CD4-positive, alpha-beta memory T cell (primary cell): ENCODE results near the gene RALGPS2. TPM values are rescaled to one million over a fixed set of nuclear protein-coding genes. Genes with fewer than 3 reads are reported as not detected.

Experiments
- CTCF ChIA-PET: fragments of 350-600 bp; sonication (Branson Sonifier 250); formaldehyde crosslinking; loops from one replicate; lab custom pipeline; 2021; ENCODE audit warnings: inconsistent platforms; ENCODE audit not compliant: partially characterized antibody; lab: Charles Lee
- POLR2A ChIA-PET: fragments of 350-600 bp; sonication (Branson Sonifier 250); formaldehyde crosslinking; loops from one replicate; lab custom pipeline; 2021; ENCODE audit not compliant: partially characterized antibody; lab: Charles Lee
- DNase-seq, 5 donors: peaks; one replicate each; pipeline versions ENCODE4 v3.0.0 to v3.0.0-alpha.2; 2020 to 2022; ENCODE audit warnings: mixed read lengths in 1 of 5
- H3K27ac ChIP-seq: one replicate; pipeline ENCODE4 v1.7.0; 2013; ENCODE audit warnings: low read depth, low read length
- H3K27me3 ChIP-seq: 2 replicates; pipeline ENCODE4 v1.7.0; 2013; ENCODE audit warnings: mild to moderate bottlenecking, low read length, moderate library complexity; ENCODE audit not compliant: insufficient read depth
- H3K36me3 ChIP-seq: 2 replicates; pipeline ENCODE4 v1.7.0; 2013; ENCODE audit warnings: mild to moderate bottlenecking, low read length, moderate library complexity; ENCODE audit not compliant: insufficient read depth
- H3K4me1 ChIP-seq: 2 replicates; pipeline ENCODE4 v1.7.0; 2013; ENCODE audit warnings: mild to moderate bottlenecking, low read length, moderate library complexity; ENCODE audit not compliant: insufficient read depth
- H3K4me3 ChIP-seq, 2 donors: one replicate each; pipeline ENCODE4 v1.7.0; 2013; ENCODE audit warnings: low read length in 2 of 2, mild to moderate bottlenecking in 1 of 2
- H3K9me3 ChIP-seq, 2 donors: one replicate each; pipeline ENCODE4 v1.7.0; 2013; ENCODE audit warnings: low read length in 2 of 2, control low read depth in 1 of 2; ENCODE audit not compliant: control insufficient read depth in 1 of 2
- H3K27ac Mint-ChIP-seq, 7 donors: one replicate each; pipeline ENCODE4 v1.8.0; 2020 to 2021; ENCODE audit warnings: mixed read lengths in 7 of 7, mild to moderate bottlenecking in 6 of 7, inconsistent platforms in 3 of 7, moderate library complexity in 3 of 7
- H3K27me3 Mint-ChIP-seq, 2 donors: one replicate each; pipeline ENCODE4 v1.8.0; 2020 to 2021; ENCODE audit warnings: mixed read lengths in 2 of 2
- H3K36me3 Mint-ChIP-seq, 2 donors: one replicate each; pipeline ENCODE4 v1.8.0; 2020 to 2021; ENCODE audit warnings: mixed read lengths in 2 of 2, inconsistent platforms in 1 of 2, mild to moderate bottlenecking in 1 of 2
- H3K4me1 Mint-ChIP-seq, 4 donors: one replicate each; pipeline ENCODE4 v1.8.0; 2020 to 2021; ENCODE audit warnings: mixed read lengths in 4 of 4, mild to moderate bottlenecking in 1 of 4
- H3K4me3 Mint-ChIP-seq, 8 donors: one replicate each; pipeline ENCODE4 v1.8.0; 2020 to 2021; ENCODE audit warnings: mixed read lengths in 8 of 8, mild to moderate bottlenecking in 7 of 8, moderate library complexity in 6 of 8, inconsistent platforms in 3 of 8
- H3K9me3 Mint-ChIP-seq, 8 donors: one replicate each; pipeline ENCODE4 v1.8.0; 2020 to 2021; ENCODE audit warnings: mixed read lengths in 8 of 8, mild to moderate bottlenecking in 5 of 8, inconsistent platforms in 3 of 8, moderate library complexity in 1 of 8
- intact Hi-C: fragments of 100-400 bp; cut with micrococcal nuclease; formaldehyde crosslinking; loops from one replicate; pipeline ENCODE4 v1.15.1; 2023
- polyA plus RNA-seq, 2 donors: library from polyadenylated mRNA; unstranded; fragments of 300-500 nt; fragmentation: Illumina TruSeq; gene quantifications; one replicate each; pipeline ENCODE4 v1.2.3, GENCODE V29; 2021
- total RNA-seq, 2 experiments: library from RNA; stranded (reverse); gene quantifications; one replicate each; pipeline ENCODE4 v1.2.3, GENCODE V29; 2021

RALGPS2 gene
- total and polyA plus RNA-seq, 4 experiments from 2014 or later = 1.6 to 15.0 (median 7.8) TPM

DNA sequence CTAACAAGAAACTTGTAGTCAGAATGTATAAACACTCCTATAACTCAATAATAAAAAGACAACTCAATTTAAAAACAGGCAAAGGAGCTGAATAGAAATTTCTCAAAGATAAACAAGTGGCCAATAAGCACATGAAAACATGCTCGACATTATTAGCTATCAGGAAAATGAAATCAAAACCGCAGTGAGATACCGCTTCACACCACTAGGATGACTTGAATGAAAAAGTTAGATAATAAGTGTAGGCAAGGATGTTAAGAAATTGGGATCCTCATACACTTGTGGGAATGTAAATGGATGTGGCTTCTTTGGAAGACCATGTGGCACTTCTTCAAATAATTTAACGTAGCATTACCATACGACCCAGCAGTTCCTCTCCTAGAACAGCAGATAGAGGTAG is 8.9 kb downstream of the RALGPS2 start:
- no peaks in the 10 kb centered on the region for H3K9me3 ChIP-seq
- ChIA-PET CTCF (no interaction called here), POLR2A (no interaction called here)
- no peaks in the 10 kb centered on the region for H3K4me1 ChIP-seq
- no peak for DNase-seq
- H3K27ac Mint-ChIP-seq = no peak overlapping the region
- H3K4me1 Mint-ChIP-seq = peaks cover 0 to 3% (median 3%) of the 10 kb centered on the region in 4 donors
- peaks cover 3% of the 10 kb centered on the region in 2 donors for H3K27me3 Mint-ChIP-seq
- no peak overlapping the region for H3K4me3 ChIP-seq
- peaks cover 0 to 8% (median 3%) of the 10 kb centered on the region in 8 donors for H3K9me3 Mint-ChIP-seq
- H3K36me3 ChIP-seq = no peaks in the 10 kb centered on the region
- peaks cover 3 to 10% of the 10 kb centered on the region in 2 donors for H3K36me3 Mint-ChIP-seq
- H3K27ac ChIP-seq = no peak overlapping the region
- H3K27me3 ChIP-seq = no peaks in the 10 kb centered on the region
- H3K4me3 Mint-ChIP-seq = no peak overlapping the region
- intact Hi-C loops = no loop called here

DNA sequence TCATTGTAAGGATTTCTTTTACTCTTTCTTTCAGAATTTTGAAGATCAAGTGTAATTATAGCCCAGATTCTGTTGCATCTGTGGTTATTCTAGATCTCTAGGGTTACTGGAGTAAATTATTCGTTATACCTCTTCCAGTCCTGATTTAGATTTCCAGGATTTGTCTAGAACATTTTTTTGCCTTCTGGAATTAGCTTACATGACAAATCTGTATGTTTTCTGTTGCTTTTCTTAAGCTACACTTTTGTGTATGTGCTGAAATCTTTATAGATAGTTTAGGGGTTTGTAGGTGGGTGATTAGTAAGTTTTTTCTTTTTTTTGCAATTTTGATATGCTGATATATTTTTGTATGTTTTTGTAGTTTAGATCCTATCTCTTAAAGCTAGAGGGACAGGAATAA is 13.7 kb downstream of the RALGPS2 start:
- no peak overlapping the region for H3K27ac Mint-ChIP-seq
- H3K4me1 ChIP-seq = no peaks in the 10 kb centered on the region
- intact Hi-C loops = no loop called here
- peaks cover 0 to 2% (median under 1%) of the 10 kb centered on the region in 4 donors for H3K4me1 Mint-ChIP-seq
- peaks cover 9 to 24% of the 10 kb centered on the region in 2 donors for H3K36me3 Mint-ChIP-seq
- no peak for DNase-seq
- ChIA-PET POLR2A (no interaction called here), CTCF (interaction anchor here (1.0 kb wide), 1 partner anchor 12 kb away, joined by 4 read pairs; no protein-coding TSS in a partner anchor)
- no peaks in the 10 kb centered on the region for H3K27me3 ChIP-seq
- H3K27me3 Mint-ChIP-seq = peaks cover 1 to 5% of the 10 kb centered on the region in 2 donors
- H3K27ac ChIP-seq = no peak overlapping the region
- peaks cover 0 to 8% (median 4%) of the 10 kb centered on the region in 8 donors for H3K9me3 Mint-ChIP-seq
- no peaks in the 10 kb centered on the region for H3K36me3 ChIP-seq
- no peak overlapping the region for H3K4me3 ChIP-seq
- no peak overlapping the region for H3K4me3 Mint-ChIP-seq
- no peaks in the 10 kb centered on the region for H3K9me3 ChIP-seq

DNA sequence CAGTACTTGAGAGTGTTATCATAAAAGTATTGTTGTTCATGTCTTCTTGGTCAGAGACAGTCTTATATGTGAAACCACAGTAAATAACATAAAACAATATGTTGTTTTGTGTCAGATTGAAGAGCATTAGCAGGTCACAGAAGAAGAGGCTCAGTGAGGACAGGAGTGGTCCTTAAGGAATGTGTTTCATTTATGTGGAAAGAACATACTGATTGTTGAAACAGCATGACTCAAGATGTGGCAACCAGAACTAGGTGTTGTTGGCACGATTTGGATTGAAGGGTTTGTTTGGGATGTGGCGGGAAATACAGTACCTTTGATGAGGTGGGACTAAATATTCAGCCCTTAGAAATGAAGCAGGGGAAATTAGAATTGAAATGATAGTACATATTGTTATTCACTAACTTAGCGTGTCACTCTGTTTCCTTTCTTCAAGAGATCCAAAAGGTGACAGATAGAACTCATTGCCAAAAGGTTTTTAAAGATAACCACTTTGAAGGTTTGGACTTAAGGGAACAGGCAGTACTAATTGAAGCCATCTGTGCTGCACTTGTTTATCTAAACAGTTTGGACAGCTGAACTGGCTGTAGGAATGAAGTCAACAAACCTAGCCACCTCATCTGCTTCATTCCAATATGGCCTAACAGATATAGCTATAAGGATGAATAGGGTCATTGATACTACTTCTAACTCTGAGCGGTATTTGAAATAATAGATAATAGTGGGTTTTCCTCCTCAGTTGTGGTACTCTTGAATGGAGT is 14.4 kb downstream of the RALGPS2 start:
- Histone ChIP-seq H3K9me3 (no peaks in the 10 kb centered on the region), H3K36me3 (no peaks in the 10 kb centered on the region), H3K27ac (no peak overlapping the region), H3K4me3 (no peak overlapping the region), H3K27me3 (no peaks in the 10 kb centered on the region), H3K4me1 (no peaks in the 10 kb centered on the region)
- ChIA-PET CTCF (no interaction called here), POLR2A (no interaction called here)
- Mint-ChIP-seq H3K9me3 (peaks cover 0 to 8% (median 4%) of the 10 kb centered on the region in 8 donors), H3K4me1 (peaks cover 0 to 2% (median under 1%) of the 10 kb centered on the region in 4 donors), H3K4me3 (no peak overlapping the region), H3K27ac (no peak overlapping the region), H3K27me3 (peaks cover 1 to 3% of the 10 kb centered on the region in 2 donors), H3K36me3 (peaks cover 9 to 24% of the 10 kb centered on the region in 2 donors)
- no peak for DNase-seq
- intact Hi-C loops = no loop called here

DNA sequence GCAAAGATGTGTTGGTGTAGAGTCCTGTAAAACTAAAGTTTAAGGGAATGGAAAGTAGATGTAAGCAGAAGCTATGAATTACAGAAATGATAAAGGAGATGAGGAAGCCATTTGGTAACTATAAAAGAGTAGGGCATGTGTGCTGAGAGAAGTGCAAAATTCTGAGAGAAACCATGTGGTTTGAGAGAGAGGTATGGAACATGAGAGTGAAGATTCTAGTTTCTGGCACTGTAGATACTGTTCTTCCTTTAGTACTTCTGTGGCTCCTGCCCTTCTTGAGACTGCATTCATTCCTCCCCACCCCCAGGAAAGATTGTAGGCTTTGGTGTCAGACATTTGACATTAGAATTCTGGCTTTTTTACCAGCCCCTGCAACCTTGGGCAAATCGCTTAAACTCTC is 15.4 kb downstream of the RALGPS2 start:
- H3K4me1 Mint-ChIP-seq = no peaks in the 10 kb centered on the region
- no peaks in the 10 kb centered on the region for H3K4me1 ChIP-seq
- H3K36me3 Mint-ChIP-seq = peaks cover 9 to 24% of the 10 kb centered on the region in 2 donors
- intact Hi-C loops = no loop called here
- peaks cover 1 to 3% of the 10 kb centered on the region in 2 donors for H3K27me3 Mint-ChIP-seq
- H3K9me3 Mint-ChIP-seq = peaks cover 0 to 8% (median 4%) of the 10 kb centered on the region in 8 donors
- no peak overlapping the region for H3K27ac Mint-ChIP-seq
- no peak for DNase-seq
- no peak overlapping the region for H3K4me3 Mint-ChIP-seq
- no peaks in the 10 kb centered on the region for H3K9me3 ChIP-seq
- no peaks in the 10 kb centered on the region for H3K27me3 ChIP-seq
- no peak overlapping the region for H3K27ac ChIP-seq
- ChIA-PET CTCF (interaction anchor here (2.2 kb wide), 1 partner anchor 13 kb away, joined by 5 read pairs; no protein-coding TSS in a partner anchor), POLR2A (no interaction called here)
- no peaks in the 10 kb centered on the region for H3K36me3 ChIP-seq
- no peak overlapping the region for H3K4me3 ChIP-seq

DNA sequence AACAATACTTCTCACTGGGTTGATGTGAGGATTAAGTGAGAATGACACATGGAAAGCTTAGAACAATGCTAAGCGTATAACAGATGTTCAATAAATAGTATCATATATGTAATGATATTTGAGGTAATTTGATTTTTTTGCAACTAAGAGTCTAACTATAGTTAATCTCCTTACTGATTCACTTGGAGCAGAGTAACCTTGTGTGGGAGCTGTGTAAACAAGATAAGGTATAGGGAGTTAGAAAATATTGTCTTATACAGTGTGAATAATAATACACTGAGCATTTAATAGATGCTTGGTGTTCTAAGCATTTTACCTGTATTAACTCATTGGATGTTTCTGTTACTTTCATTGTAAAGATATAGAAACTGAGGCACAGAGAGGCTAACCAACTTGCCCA is 15.9 kb downstream of the RALGPS2 start:
- intact Hi-C loops = no loop called here
- H3K36me3 Mint-ChIP-seq = peaks cover 9 to 24% of the 10 kb centered on the region in 2 donors
- no peak overlapping the region for H3K4me3 Mint-ChIP-seq
- ChIA-PET POLR2A (no interaction called here), CTCF (interaction anchor here (0.9 to 2.2 kb wide), 3 partner anchors 12 to 198 kb away, joined by 3 to 5 read pairs (median 4); no protein-coding TSS in a partner anchor)
- H3K4me1 ChIP-seq = no peaks in the 10 kb centered on the region
- H3K27me3 ChIP-seq = no peaks in the 10 kb centered on the region
- H3K4me1 Mint-ChIP-seq = no peaks in the 10 kb centered on the region
- no peak overlapping the region for H3K27ac Mint-ChIP-seq
- H3K4me3 ChIP-seq = no peak overlapping the region
- peaks cover 1 to 3% of the 10 kb centered on the region in 2 donors for H3K27me3 Mint-ChIP-seq
- no peak overlapping the region for H3K27ac ChIP-seq
- H3K9me3 ChIP-seq = no peaks in the 10 kb centered on the region
- no peaks in the 10 kb centered on the region for H3K36me3 ChIP-seq
- peaks cover 0 to 8% (median 4%) of the 10 kb centered on the region in 8 donors for H3K9me3 Mint-ChIP-seq
- no peak for DNase-seq

DNA sequence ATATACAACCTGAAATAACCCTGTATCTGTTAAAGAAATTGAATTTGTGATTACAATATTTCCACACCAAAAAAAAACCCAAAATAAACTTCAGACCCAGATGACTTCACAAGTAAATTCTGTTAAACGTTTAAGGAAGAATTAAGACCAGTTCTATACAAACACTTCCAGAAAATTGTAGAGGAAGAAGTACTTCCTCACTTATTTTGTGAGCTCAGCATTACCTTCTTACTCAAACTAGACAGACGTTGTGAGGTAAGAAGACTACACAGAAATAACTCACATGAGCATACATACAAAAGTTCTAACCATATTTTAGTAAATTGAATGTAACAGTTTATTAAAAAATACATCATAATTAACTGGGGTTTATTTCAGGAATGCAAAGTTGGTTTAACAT is 18.8 kb downstream of the RALGPS2 start:
- no peaks in the 10 kb centered on the region for H3K9me3 ChIP-seq
- H3K27me3 Mint-ChIP-seq = peaks cover under 1 to 3% of the 10 kb centered on the region in 2 donors
- H3K4me3 Mint-ChIP-seq = no peak overlapping the region
- ChIA-PET CTCF (no interaction called here), POLR2A (no interaction called here)
- no peaks in the 10 kb centered on the region for H3K4me1 ChIP-seq
- peaks cover 0 to 8% (median 4%) of the 10 kb centered on the region in 8 donors for H3K9me3 Mint-ChIP-seq
- H3K36me3 ChIP-seq = no peaks in the 10 kb centered on the region
- intact Hi-C loops = no loop called here
- H3K4me1 Mint-ChIP-seq = no peaks in the 10 kb centered on the region
- no peak overlapping the region for H3K27ac ChIP-seq
- no peaks in the 10 kb centered on the region for H3K27me3 ChIP-seq
- H3K4me3 ChIP-seq = no peak overlapping the region
- peaks cover 7 to 23% of the 10 kb centered on the region in 2 donors for H3K36me3 Mint-ChIP-seq
- no peak for DNase-seq
- no peak overlapping the region for H3K27ac Mint-ChIP-seq

DNA sequence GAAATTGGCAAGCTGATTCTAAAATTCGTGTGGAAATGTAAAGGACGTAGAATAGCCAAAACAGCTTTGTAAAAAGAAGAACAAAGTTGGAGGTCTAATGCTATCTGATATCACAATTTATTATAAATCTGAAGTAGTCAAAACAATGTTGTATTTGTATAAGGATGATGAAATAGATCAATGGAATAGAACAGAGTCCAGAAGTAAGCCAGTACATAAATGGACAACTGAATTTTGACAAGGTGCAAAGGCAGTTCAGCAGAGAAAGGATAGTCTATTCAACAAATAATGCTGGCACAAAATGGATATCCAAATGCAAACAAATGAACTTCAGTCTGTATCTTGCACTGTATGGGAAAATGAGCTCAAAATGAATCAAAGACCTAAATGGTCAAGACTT is 20.2 kb downstream of the RALGPS2 start:
- no peak overlapping the region for H3K4me3 Mint-ChIP-seq
- Histone ChIP-seq H3K36me3 (no peaks in the 10 kb centered on the region), H3K4me3 (no peak overlapping the region), H3K4me1 (no peaks in the 10 kb centered on the region), H3K27ac (no peak overlapping the region), H3K9me3 (no peaks in the 10 kb centered on the region), H3K27me3 (no peaks in the 10 kb centered on the region)
- intact Hi-C loops = no loop called here
- peaks cover 0 to 3% of the 10 kb centered on the region in 2 donors for H3K27me3 Mint-ChIP-seq
- POLR2A ChIA-PET = interaction anchor here (0.6 kb wide), 1 partner anchor 10 kb away, joined by 3 read pairs; no protein-coding TSS in a partner anchor
- H3K36me3 Mint-ChIP-seq = peaks cover 4 to 19% of the 10 kb centered on the region in 2 donors
- H3K27ac Mint-ChIP-seq = no peak overlapping the region
- CTCF ChIA-PET = no interaction called here
- DNase-seq = no peak
- peaks cover 0 to 8% (median 4%) of the 10 kb centered on the region in 8 donors for H3K9me3 Mint-ChIP-seq
- H3K4me1 Mint-ChIP-seq = no peaks in the 10 kb centered on the region
